Panc1 (cell line): ENCODE measurements around the gene MYT1. TPM values are rescaled to one million over a fixed set of nuclear protein-coding genes. Genes with fewer than 3 reads are reported as not detected.

ENCODE experiments used
- ATAC-seq: fragments of 200-7000 bp; cut with Tn5 transposase; 2 replicates; pipeline ENCODE4 v1.9.1; 2020; ENCODE audit warnings: mild to moderate bottlenecking, moderate library complexity
- BruUV-seq: library from RNA; stranded (reverse); fragments of 400-500 nt; replicated peaks from 2 replicates; lab custom pipeline; 2021; lab: Mats Ljungman, UMichigan
- CTCF ChIA-PET: fragments of 300-600 bp; sonication (Branson Sonifier 250); formaldehyde crosslinking; loops from one replicate; lab custom pipeline; 2022; ENCODE audit warnings: antibody characterized with exemption; lab: Charles Lee
- POLR2A ChIA-PET: fragments of 300-600 bp; sonication (Branson Sonifier 250); formaldehyde crosslinking; loops from one replicate; lab custom pipeline; 2022; ENCODE audit warnings: antibody characterized with exemption; lab: Charles Lee
- DNase-seq: peaks from one replicate; pipeline ENCODE4 v3.0.0-alpha.2; 2010; ENCODE audit warnings: low read depth, low spot score
- H3K27ac ChIP-seq: 2 replicates; pipeline ENCODE4 v1.5.1; 2011; ENCODE audit warnings: mild to moderate bottlenecking, low read length, inconsistent platforms
- H3K27me3 ChIP-seq: fragments of 200-500 bp; sonication (Bioruptor generic); 2 replicates; pipeline ENCODE4 v1.6.0; 2014; ENCODE audit warnings: low read length, inconsistent platforms; ENCODE audit not compliant: control insufficient read depth, insufficient read depth
- H3K36me3 ChIP-seq: fragments of 200-500 bp; sonication (Bioruptor generic); 2 replicates; pipeline ENCODE4 v1.5.1; 2014; ENCODE audit warnings: inconsistent platforms, mild to moderate bottlenecking, low read length, moderate library complexity; ENCODE audit not compliant: control insufficient read depth, insufficient read depth
- H3K4me1 ChIP-seq: 2 replicates; pipeline ENCODE4 v1.5.1; 2011; ENCODE audit warnings: inconsistent platforms, mild to moderate bottlenecking, low read length, moderate library complexity; ENCODE audit not compliant: control insufficient read depth, insufficient read depth
- H3K4me3 ChIP-seq, 2 experiments: 2 replicates each; pipeline ENCODE4 v1.5.1; 2011 to 2012; ENCODE audit warnings: low read depth in 2 of 2, low read length in 2 of 2, mild to moderate bottlenecking in 2 of 2, inconsistent platforms in 1 of 2, moderate library complexity in 1 of 2
- H3K9me3 ChIP-seq: fragments of 200-500 bp; sonication (Bioruptor generic); 2 replicates; pipeline ENCODE4 v1.5.1; 2014; ENCODE audit warnings: low read depth, mild to moderate bottlenecking, inconsistent platforms, low read length, moderate library complexity; ENCODE audit not compliant: control insufficient read depth, insufficient read depth
- POLR2AphosphoS5 ChIP-seq: IDR thresholded peaks from 2 replicates; pipeline ENCODE4 v1.6.1; 2012; ENCODE audit warnings: mild to moderate bottlenecking, low read depth, low read length, moderate library complexity
- SIN3A ChIP-seq: IDR thresholded peaks from 2 replicates; pipeline ENCODE4 v1.6.1; 2012; ENCODE audit warnings: low read depth, mild to moderate bottlenecking, low read length, moderate library complexity, borderline replicate concordance; ENCODE audit not compliant: insufficient read depth
- TCF7L2 ChIP-seq: IDR thresholded peaks from 2 replicates; pipeline ENCODE4 v1.6.1; 2011; ENCODE audit warnings: mild to moderate bottlenecking, low read depth, low read length, inconsistent platforms
- in situ Hi-C: cut with HindIII; loops from 2 replicates; pipeline ENCODE4 v1.10.0; 2016; ENCODE audit warnings: low sequenced_read_pairs, low pct_unique_long_range_greater_than_20kb
- intact Hi-C: fragments of 100-400 bp; cut with micrococcal nuclease; formaldehyde crosslinking; loops from one replicate; pipeline ENCODE4 v1.10.0; 2022; ENCODE audit not compliant: unreplicated experiment
- total RNA-seq: library from RNA; stranded (reverse); gene quantifications from one replicate; pipeline ENCODE4 v1.2.1, GENCODE V29; 2021; ENCODE audit not compliant: unreplicated experiment
- TF ChIP-seq, protein P1 (sequence below), 2 experiments: IDR thresholded peaks; 2 replicates each; pipeline ENCODE4 v1.6.1; 2011 to 2012; ENCODE audit warnings: low read depth in 2 of 2, control low read depth in 1 of 2, low read length in 1 of 2, mild to moderate bottlenecking in 1 of 2, moderate library complexity in 1 of 2; ENCODE audit not compliant: insufficient read depth in 1 of 2
- TF ChIP-seq, protein P2 (sequence below): fragments of 450-650 bp; IDR thresholded peaks from 2 replicates; pipeline ENCODE4 v1.5.1; 2017; ENCODE audit warnings: mild to moderate bottlenecking

The MYT1 gene
- total RNA-seq, 1 experiment from 2014 or later: 0.41 TPM

DNA sequence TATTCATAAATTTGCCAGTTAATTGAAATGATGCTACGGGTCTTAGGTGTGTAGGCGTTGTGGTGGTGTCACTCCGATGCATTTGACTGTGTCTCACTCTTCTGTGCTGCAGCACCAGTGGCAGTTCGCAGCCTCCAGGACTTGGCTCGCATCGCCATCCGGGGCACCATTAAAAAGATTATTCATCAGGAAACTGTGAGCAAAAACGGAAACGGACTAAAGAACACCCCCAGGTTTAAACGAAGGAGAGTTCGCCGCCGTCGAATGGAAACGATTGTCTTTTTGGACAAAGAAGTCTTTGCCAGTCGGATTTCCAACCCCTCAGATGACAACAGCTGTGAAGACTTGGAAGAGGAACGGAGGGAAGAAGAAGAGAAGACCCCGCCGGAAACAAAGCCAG is 108.9 kb downstream of the MYT1 start:
- Histone ChIP-seq H3K27ac (no peak overlapping the region), H3K36me3 (no peaks in the 10 kb centered on the region), H3K27me3 (no peaks in the 10 kb centered on the region), H3K9me3 (no peaks in the 10 kb centered on the region), H3K4me1 (no peaks in the 10 kb centered on the region), H3K4me3 (no peak overlapping the region)
- no peak for DNase-seq
- ChIA-PET CTCF (no interaction called here), POLR2A (no interaction called here)
- ATAC-seq: no peak
- no TSS peak for BruUV-seq
- TF ChIP-seq, protein P1, sequence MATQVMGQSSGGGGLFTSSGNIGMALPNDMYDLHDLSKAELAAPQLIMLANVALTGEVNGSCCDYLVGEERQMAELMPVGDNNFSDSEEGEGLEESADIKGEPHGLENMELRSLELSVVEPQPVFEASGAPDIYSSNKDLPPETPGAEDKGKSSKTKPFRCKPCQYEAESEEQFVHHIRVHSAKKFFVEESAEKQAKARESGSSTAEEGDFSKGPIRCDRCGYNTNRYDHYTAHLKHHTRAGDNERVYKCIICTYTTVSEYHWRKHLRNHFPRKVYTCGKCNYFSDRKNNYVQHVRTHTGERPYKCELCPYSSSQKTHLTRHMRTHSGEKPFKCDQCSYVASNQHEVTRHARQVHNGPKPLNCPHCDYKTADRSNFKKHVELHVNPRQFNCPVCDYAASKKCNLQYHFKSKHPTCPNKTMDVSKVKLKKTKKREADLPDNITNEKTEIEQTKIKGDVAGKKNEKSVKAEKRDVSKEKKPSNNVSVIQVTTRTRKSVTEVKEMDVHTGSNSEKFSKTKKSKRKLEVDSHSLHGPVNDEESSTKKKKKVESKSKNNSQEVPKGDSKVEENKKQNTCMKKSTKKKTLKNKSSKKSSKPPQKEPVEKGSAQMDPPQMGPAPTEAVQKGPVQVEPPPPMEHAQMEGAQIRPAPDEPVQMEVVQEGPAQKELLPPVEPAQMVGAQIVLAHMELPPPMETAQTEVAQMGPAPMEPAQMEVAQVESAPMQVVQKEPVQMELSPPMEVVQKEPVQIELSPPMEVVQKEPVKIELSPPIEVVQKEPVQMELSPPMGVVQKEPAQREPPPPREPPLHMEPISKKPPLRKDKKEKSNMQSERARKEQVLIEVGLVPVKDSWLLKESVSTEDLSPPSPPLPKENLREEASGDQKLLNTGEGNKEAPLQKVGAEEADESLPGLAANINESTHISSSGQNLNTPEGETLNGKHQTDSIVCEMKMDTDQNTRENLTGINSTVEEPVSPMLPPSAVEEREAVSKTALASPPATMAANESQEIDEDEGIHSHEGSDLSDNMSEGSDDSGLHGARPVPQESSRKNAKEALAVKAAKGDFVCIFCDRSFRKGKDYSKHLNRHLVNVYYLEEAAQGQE (IDR thresholded peaks at IDR 0.05; ENCODE audit: insufficient read depth in 1 of 2, low read depth in 2 of 2, low read length in 1 of 2): no peak
- TF ChIP-seq TCF7L2 (no peak), POLR2AphosphoS5 (no peak), SIN3A (no peak)
- TF ChIP-seq, protein P2, sequence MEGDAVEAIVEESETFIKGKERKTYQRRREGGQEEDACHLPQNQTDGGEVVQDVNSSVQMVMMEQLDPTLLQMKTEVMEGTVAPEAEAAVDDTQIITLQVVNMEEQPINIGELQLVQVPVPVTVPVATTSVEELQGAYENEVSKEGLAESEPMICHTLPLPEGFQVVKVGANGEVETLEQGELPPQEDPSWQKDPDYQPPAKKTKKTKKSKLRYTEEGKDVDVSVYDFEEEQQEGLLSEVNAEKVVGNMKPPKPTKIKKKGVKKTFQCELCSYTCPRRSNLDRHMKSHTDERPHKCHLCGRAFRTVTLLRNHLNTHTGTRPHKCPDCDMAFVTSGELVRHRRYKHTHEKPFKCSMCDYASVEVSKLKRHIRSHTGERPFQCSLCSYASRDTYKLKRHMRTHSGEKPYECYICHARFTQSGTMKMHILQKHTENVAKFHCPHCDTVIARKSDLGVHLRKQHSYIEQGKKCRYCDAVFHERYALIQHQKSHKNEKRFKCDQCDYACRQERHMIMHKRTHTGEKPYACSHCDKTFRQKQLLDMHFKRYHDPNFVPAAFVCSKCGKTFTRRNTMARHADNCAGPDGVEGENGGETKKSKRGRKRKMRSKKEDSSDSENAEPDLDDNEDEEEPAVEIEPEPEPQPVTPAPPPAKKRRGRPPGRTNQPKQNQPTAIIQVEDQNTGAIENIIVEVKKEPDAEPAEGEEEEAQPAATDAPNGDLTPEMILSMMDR: no peak
- in situ Hi-C loops (no loop called here), intact Hi-C loops (no loop called here)

DNA sequence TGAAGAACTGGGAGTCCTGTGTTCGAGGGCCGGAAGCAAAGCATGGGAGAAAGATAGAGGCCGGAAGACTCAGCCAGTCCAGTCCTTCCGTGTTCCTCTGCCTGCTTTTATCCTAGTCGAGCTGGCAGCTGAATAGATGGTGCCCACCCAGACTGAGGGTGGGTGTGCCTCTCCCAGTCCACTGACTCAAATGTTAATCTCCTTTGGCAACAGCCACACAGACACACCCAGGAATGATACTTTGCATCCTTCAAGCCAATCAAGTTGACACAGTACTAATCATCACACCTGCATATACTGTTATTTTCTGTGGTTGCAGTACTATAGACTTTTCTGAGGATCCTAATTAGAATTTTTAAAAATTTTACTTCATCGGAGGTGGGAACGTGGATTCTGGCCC is 112.6 kb downstream of the MYT1 start:
- DNase-seq: no peak
- no peak for TF ChIP-seq POLR2AphosphoS5
- TF ChIP-seq, protein P1 (IDR thresholded peaks at IDR 0.05; ENCODE audit: insufficient read depth in 1 of 2, low read depth in 2 of 2, low read length in 1 of 2): no peak
- TF ChIP-seq, protein P2: no peak
- no peak for TF ChIP-seq SIN3A
- no peak for TF ChIP-seq TCF7L2
- Histone ChIP-seq H3K4me1 (no peaks in the 10 kb centered on the region), H3K9me3 (no peaks in the 10 kb centered on the region), H3K4me3 (no peak overlapping the region), H3K27ac (no peak overlapping the region), H3K36me3 (no peaks in the 10 kb centered on the region), H3K27me3 (peaks cover 2% of the 10 kb centered on the region; the same call in 1 of the 2 replicates)
- ChIA-PET POLR2A (no interaction called here), CTCF (no interaction called here)
- no TSS peak for BruUV-seq
- intact Hi-C loops: no loop called here
- ATAC-seq: no peak
- in situ Hi-C loops: no loop called here
